Upper lobe of left lung (tissue), 6 donors: ENCODE measurements around the gene SEC62. TPM values are rescaled to one million over a fixed set of nuclear protein-coding genes. Genes with fewer than 3 reads are reported as not detected.

ENCODE experiments used
- ATAC-seq, 2 donors: fragments of 200-7000 bp; cut with Tn5 transposase; one replicate each; pipeline ENCODE4 v1.9.1; 2022; ENCODE audit warnings: mild to moderate bottlenecking in 2 of 2, moderate library complexity in 2 of 2; ENCODE audit not compliant: low FRiP score in 2 of 2
- DNase-seq, 2 donors: peaks; one replicate each; pipeline ENCODE4 v3.0.0-alpha.2; 2019 to 2020
- H3K27ac ChIP-seq, 4 donors: fragments of 200-600 bp; sonication (generic); one replicate each; pipeline ENCODE4 v1.5.1; 2016 to 2019
- H3K27me3 ChIP-seq, 4 donors: fragments of 200-600 bp; sonication (generic); one replicate each; pipeline ENCODE4 v1.5.1; 2017 to 2019
- H3K36me3 ChIP-seq, 4 donors: fragments of 200-600 bp; sonication (generic); one replicate each; pipeline ENCODE4 v1.5.1; 2016 to 2019
- H3K4me1 ChIP-seq, 4 donors: fragments of 200-600 bp; sonication (generic); one replicate each; pipeline ENCODE4 v1.5.1; 2018 to 2019
- H3K4me3 ChIP-seq, 4 donors: fragments of 200-600 bp; sonication (generic); one replicate each; pipeline ENCODE4 v1.5.1; 2017 to 2019; ENCODE audit warnings: mild to moderate bottlenecking in 2 of 4, moderate library complexity in 1 of 4
- H3K9me3 ChIP-seq, 4 donors: fragments of 200-600 bp; sonication (generic); one replicate each; pipeline ENCODE4 v1.5.1; 2018 to 2019
- EP300 ChIP-seq, 4 donors: sonication (generic); formaldehyde crosslinking; IDR thresholded peaks; one replicate each; pipeline ENCODE4 v1.5.1; 2017; ENCODE audit warnings: antibody characterized with exemption in 4 of 4, control low read depth in 2 of 4
- POLR2A ChIP-seq, 4 donors: fragments of 450-650 bp; IDR thresholded peaks; one replicate each; pipeline ENCODE4 v1.5.1; 2016 to 2017; ENCODE audit warnings: antibody characterized with exemption in 4 of 4, mild to moderate bottlenecking in 2 of 4
- POLR2AphosphoS5 ChIP-seq, 2 donors: sonication (generic); formaldehyde crosslinking; IDR thresholded peaks; one replicate each; pipeline ENCODE4 v1.5.1; 2017; ENCODE audit warnings: antibody characterized with exemption in 2 of 2
- WGBS, 2 donors: methylation state at CpG; one replicate each; pipeline ENCODE4 v1.1.5; 2017 to 2018; 5-methylcytosine and 5-hydroxymethylcytosine counted together
- total RNA-seq, 6 donors: library from RNA; depleted of rRNA in 4 of 6; stranded (reverse); fragments of >200 nt in 4 of 6; gene quantifications; one replicate each; pipeline versions ENCODE4 v1.1.0 to v1.2.1, GENCODE V29; 2016 to 2021
- TF ChIP-seq, protein P1 (sequence below), 6 experiments: fragments of 450-650 bp in 4 of 6; fragments of 200-600 bp in 2 of 6; sonication (generic) in 2 of 6; IDR thresholded peaks; one replicate each; pipeline ENCODE4 v1.5.1; 2016 to 2019; ENCODE audit warnings: antibody characterized with exemption in 6 of 6
- donor health status: DM: no; HTN: no; CAD: no; lungs with moderate emphysema.
- donor health status: DM: no; HTN: yes; CAD: no; lungs with severe emphysema.

Gene SEC62
- total RNA-seq, 6 donors from 2014 or later, result 30.0 to 129 (median 72.9) TPM

- 78 to 85% methylated on average over 14 of the region's 14 CpGs for WGBS, 2 donors
- TF ChIP-seq POLR2AphosphoS5 (IDR thresholded peaks at IDR 0.05) (no peak), EP300 (IDR thresholded peaks at IDR 0.05) (no peak), POLR2A (IDR thresholded peaks at IDR 0.05) (no peak)
- TF ChIP-seq, protein P1, sequence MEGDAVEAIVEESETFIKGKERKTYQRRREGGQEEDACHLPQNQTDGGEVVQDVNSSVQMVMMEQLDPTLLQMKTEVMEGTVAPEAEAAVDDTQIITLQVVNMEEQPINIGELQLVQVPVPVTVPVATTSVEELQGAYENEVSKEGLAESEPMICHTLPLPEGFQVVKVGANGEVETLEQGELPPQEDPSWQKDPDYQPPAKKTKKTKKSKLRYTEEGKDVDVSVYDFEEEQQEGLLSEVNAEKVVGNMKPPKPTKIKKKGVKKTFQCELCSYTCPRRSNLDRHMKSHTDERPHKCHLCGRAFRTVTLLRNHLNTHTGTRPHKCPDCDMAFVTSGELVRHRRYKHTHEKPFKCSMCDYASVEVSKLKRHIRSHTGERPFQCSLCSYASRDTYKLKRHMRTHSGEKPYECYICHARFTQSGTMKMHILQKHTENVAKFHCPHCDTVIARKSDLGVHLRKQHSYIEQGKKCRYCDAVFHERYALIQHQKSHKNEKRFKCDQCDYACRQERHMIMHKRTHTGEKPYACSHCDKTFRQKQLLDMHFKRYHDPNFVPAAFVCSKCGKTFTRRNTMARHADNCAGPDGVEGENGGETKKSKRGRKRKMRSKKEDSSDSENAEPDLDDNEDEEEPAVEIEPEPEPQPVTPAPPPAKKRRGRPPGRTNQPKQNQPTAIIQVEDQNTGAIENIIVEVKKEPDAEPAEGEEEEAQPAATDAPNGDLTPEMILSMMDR (IDR thresholded peaks at IDR 0.05), result no peak
- H3K4me3 ChIP-seq, result no peak overlapping the region
- peak in 1 of 2 donors; percentile 36 for DNase-seq
- H3K36me3 ChIP-seq, result no peaks in the 10 kb centered on the region
- no peak for ATAC-seq
- H3K27me3 ChIP-seq, result no peaks in the 10 kb centered on the region
- H3K27ac ChIP-seq, result no peak overlapping the region
- H3K4me1 ChIP-seq, result no peaks in the 10 kb centered on the region
- no peaks in the 10 kb centered on the region for H3K9me3 ChIP-seq
These were observed 34.7 kb upstream of the SEC62 start for GRCh38 chr3:169931747-169932520.

- Histone ChIP-seq H3K36me3 (no peaks in the 10 kb centered on the region), H3K27ac (no peak overlapping the region), H3K9me3 (no peaks in the 10 kb centered on the region), H3K4me1 (no peaks in the 10 kb centered on the region), H3K4me3 (no peak overlapping the region), H3K27me3 (no peaks in the 10 kb centered on the region)
- no peak for ATAC-seq
- TF ChIP-seq, protein P1 (IDR thresholded peaks at IDR 0.05), result no peak
- TF ChIP-seq POLR2A (IDR thresholded peaks at IDR 0.05) (no peak), EP300 (IDR thresholded peaks at IDR 0.05) (no peak), POLR2AphosphoS5 (IDR thresholded peaks at IDR 0.05) (no peak)
- no peak for DNase-seq
- WGBS, 2 donors, result 53 to 57% methylated on average over 1 of the region's 1 CpG
These were observed 27.3 kb upstream of the SEC62 start for GRCh38 chr3:169939320-169939719.

DNA sequence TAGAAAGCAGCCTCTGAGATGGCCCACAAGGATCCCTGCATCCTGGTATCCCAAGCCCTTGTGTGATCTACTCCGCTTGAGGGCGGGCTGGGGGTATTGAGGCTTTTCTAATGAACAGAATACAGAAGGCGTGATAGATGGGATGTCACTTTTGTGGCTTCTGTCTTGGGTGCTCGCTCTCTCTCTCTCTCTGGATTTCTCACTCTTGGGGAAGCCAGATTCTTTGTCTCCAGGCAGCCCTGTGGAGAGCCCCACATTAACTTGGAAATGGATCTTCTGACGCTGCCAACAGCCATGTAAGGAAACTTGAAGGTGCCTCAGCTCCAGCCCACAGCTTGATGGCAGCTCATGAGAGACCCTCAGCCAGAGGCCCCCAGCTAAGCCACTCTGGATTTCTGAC lies 26.9 kb upstream of the SEC62 start:
- WGBS, 2 donors, result 82% methylated on average over 5 of the region's 5 CpGs

GRCh38 chr3:169940470-169941181 lies 26.0 kb upstream of the SEC62 start:
- Histone ChIP-seq H3K9me3 (no peaks in the 10 kb centered on the region), H3K27ac (no peak overlapping the region), H3K27me3 (no peaks in the 10 kb centered on the region), H3K4me1 (peaks cover 0 to 4% (median 2%) of the 10 kb centered on the region in 4 donors), H3K36me3 (no peaks in the 10 kb centered on the region), H3K4me3 (no peak overlapping the region)
- TF ChIP-seq POLR2A (IDR thresholded peaks at IDR 0.05) (no peak), EP300 (IDR thresholded peaks at IDR 0.05) (no peak), POLR2AphosphoS5 (IDR thresholded peaks at IDR 0.05) (no peak)
- TF ChIP-seq, protein P1 (IDR thresholded peaks at IDR 0.05), result no peak
- DNase-seq (no peak), ATAC-seq (no peak)
- 47 to 55% methylated on average over 6 of the region's 6 CpGs for WGBS, 2 donors

More for the DNA sequence above, 26.9 kb upstream of the SEC62 start:
- ATAC-seq (no peak), DNase-seq (no peak)
- TF ChIP-seq POLR2AphosphoS5 (IDR thresholded peaks at IDR 0.05) (no peak), EP300 (IDR thresholded peaks at IDR 0.05) (no peak), POLR2A (IDR thresholded peaks at IDR 0.05) (no peak)
- TF ChIP-seq, protein P1 (IDR thresholded peaks at IDR 0.05), result no peak
- Histone ChIP-seq H3K27me3 (no peaks in the 10 kb centered on the region), H3K4me3 (no peak overlapping the region), H3K27ac (no peak overlapping the region), H3K4me1 (peaks cover 0 to under 1% (median 0%) of the 10 kb centered on the region in 4 donors), H3K9me3 (no peaks in the 10 kb centered on the region), H3K36me3 (no peaks in the 10 kb centered on the region)
